SK-N-SH (cell line): ENCODE data around the gene UBA1.

Source experiments
- CHD2 ChIP-seq: fragments of 150-350 bp; IDR thresholded peaks from 2 replicates; pipeline ENCODE4 v1.6.1; 2018; ENCODE audit warnings: low read length; ENCODE audit not compliant: partially characterized antibody
- CTCF ChIP-seq: fragments of 200-600 bp; sonication (generic); IDR thresholded peaks from 2 replicates; pipeline ENCODE4 v1.6.1; 2017; ENCODE audit warnings: antibody characterized with exemption, mild to moderate bottlenecking, moderate library complexity
- EP300 ChIP-seq, 2 experiments: IDR thresholded peaks; 2 replicates each; pipeline versions ENCODE4 v1.4.0 to v1.6.1; 2012; ENCODE audit warnings: borderline replicate concordance in 1 of 2, low read depth in 1 of 2, low read length in 1 of 2
- GATA2 ChIP-seq: sonication (generic); formaldehyde crosslinking; IDR thresholded peaks from 2 replicates; pipeline ENCODE4 v1.5.0; 2020; ENCODE audit warnings: mild to moderate bottlenecking, missing genetic modification reagents
- MAX ChIP-seq: IDR thresholded peaks from 2 replicates; pipeline ENCODE4 v1.4.0; 2012; ENCODE audit warnings: low read depth
- RAD21 ChIP-seq: IDR thresholded peaks from 2 replicates; pipeline ENCODE4 v1.6.1; 2012; ENCODE audit warnings: mild to moderate bottlenecking, low read length
- RFX5 ChIP-seq: IDR thresholded peaks from 2 replicates; pipeline ENCODE4 v1.6.1; 2012; ENCODE audit warnings: mild to moderate bottlenecking, improper control_type of control experiment, low read length
- TF ChIP-seq, protein P1 (sequence below): fragments of 150-350 bp; IDR thresholded peaks from 2 replicates; pipeline ENCODE4 v1.6.1; 2017; ENCODE audit warnings: antibody characterized with exemption, low read length, low read depth, borderline replicate concordance
- TF ChIP-seq, protein P2 (sequence below): IDR thresholded peaks from 2 replicates; pipeline ENCODE4 v1.4.0; 2012; ENCODE audit warnings: low read depth, borderline replicate concordance

- TF ChIP-seq MAX (no peak), GATA2 (CRISPR knock-in tag) (no peak), RFX5 (no peak), RAD21 (no peak), EP300 (IDR thresholded peaks at IDR 0.05; ENCODE audit: borderline replicate concordance in 1 of 2, low read depth in 1 of 2, low read length in 1 of 2) (no peak), CTCF (no peak), CHD2 (no peak)
- TF ChIP-seq, protein P1, sequence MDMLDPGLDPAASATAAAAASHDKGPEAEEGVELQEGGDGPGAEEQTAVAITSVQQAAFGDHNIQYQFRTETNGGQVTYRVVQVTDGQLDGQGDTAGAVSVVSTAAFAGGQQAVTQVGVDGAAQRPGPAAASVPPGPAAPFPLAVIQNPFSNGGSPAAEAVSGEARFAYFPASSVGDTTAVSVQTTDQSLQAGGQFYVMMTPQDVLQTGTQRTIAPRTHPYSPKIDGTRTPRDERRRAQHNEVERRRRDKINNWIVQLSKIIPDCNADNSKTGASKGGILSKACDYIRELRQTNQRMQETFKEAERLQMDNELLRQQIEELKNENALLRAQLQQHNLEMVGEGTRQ, result no peak
- TF ChIP-seq, protein P2, sequence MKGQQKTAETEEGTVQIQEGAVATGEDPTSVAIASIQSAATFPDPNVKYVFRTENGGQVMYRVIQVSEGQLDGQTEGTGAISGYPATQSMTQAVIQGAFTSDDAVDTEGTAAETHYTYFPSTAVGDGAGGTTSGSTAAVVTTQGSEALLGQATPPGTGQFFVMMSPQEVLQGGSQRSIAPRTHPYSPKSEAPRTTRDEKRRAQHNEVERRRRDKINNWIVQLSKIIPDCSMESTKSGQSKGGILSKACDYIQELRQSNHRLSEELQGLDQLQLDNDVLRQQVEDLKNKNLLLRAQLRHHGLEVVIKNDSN, result no peak
Observed at GRCh38 chrX:47143894-47144625, 49.6 kb upstream of the UBA1 start.
